HTERT RPE-1 (cell line): ENCODE results near the gene GPS1.

ENCODE experiments used
- in situ Hi-C: fragments of 300-500 bp; cut with MboI; formaldehyde crosslinking; loops from 4 replicates; pipeline ENCODE4 v1.14.3; 2020; ENCODE audit warnings: low sequenced_read_pairs

The GPS1 gene

DNA sequence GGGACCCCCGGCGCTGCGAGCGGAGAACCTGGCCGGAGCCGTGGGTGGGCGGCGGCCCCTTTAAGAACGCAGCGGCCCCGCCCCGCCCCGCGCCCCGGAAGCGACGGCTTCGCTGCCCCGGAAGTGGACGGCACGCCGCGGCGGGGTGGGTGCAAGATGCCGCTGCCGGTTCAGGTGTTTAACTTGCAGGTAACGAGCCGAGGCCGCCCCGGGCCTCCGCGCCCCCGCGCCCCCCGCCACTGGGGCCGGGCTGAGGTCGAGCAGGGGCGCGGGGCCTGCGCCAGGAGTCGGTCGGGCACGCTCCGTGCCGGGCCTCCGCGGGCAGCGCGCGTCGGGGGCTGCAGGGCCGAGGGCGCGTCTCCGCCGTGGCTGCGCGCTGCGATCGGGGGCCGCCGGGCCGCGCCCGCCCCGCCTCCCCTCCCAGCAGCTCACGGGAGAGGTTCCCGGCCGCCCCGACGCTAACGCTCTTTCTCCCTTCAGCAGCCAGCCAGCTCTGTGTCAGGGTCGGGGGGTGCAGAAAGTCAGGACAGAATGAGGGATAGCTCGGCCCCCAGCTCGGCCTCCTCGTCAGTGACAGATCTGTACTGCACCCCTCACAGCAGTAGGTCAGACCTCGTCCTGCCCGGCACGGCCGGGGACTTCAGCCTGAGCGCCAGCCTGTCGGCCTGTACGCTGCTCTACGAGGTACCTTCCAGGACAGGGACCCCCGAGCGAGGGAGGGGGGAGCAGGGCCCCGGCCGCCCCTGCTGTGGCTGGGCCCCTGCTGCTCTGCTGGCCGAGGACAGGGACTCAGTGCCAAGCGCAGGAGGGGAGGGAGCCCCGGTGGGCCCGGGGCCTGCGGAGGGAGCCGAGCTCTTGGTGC is at the start of gene GPS1, which contains the start of gene RFNG:
Gene GPS1, plus strand, starts transcription at position 123 of the 862 bp plus-strand sequence. Its CDS starts 34 bp downstream, at position 157.
Gene RFNG, minus strand, starts transcription at position 36 of the 862 bp plus-strand sequence. CDS start 45 bp downstream, outside the sequence.
- in situ Hi-C loops = no loop called here

DNA sequence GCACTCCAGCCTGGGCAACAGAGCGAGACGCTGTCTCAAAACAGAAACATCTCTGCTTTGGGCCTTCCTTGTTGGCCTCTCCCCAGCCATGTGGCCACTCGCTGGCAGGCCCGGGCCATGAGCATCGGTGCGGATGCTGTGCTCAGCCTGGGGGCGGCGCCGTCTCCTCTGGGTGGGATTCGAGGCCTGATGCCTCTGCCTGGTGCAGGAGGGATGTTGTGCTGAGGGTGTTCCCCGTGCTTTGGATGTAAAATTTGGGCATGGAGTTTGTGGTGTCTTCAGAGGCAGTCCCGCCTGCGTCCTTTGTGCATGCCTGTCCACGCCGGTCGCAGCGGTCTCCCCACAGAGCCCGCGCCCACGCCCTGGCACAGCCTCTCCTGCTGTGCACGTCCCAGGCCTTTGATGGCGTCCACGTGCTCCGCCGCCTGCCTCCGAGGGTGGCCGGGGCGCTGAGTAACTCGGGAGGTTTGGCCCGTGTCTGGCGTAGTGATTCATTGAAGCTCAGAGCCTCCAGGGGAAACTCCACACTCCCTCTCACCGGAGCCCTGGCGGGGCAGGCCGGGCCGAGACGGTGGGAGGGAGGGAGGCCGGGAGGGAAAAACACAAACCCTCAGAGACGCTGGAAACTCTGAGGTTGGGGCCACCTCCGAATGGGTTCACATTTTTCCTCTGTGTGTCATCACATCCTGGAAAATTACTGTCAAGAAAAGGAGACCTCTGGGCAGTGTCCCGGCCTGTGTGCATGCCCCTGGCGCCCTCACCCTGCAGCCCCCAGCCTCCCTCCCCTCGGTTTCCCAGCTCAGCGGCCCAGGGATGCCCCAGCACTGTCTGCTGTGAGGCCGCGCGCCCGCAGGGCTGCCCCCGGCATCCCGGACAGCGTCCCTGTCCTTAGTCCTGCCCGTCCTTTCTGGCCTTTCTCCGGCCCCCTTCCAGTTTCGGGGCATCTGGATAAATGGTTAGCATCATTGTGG is 48.0 kb upstream of the GPS1 start:
- in situ Hi-C loops = no loop called here

DNA sequence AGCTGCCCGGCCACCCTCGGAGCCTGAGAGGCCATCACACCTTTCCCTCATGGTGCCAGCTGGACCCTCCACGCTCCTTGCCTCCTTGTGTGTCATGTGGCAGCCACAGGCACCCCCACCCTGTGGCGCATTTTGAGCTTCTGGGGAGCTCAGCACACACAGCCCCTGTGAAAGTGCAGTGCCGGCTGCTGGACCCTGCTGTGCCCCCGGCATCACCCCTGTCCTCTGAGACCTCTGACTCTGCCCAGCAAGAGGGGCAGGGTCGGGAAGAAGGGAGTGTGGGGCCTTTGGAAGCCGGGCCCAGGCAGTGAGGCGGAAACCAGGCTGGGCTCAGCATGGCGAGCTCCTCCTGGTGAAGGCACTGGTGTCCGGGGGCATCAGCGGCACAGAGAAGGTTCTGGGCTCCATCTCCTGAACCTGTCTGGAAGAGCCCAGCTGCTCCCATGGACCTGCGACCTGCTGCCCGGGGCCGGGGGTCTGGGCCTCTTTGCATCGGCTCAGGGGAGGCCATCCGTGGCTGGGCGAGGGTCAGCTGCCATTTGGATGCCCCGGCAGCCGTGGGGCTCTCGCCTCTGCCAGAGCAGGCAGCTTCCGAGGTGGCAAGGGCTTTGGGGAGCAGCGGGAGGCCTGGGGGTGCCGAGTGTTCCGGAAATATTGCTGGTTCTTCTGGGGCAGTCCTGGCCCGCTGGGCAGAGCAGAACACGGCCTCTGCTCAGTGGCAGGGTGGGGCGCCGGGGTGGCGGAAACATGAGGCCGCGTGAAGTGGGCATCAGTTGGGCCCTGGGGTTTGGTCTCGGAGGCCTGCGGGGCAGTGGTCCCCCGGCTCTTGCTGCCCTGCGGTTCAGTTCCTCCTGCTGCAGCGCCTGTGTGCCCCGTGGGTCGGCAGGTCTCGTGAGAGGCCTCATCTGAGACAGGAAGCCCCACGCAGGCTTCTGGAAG is 46.9 kb upstream of the GPS1 start:
- in situ Hi-C loops = no loop called here

DNA sequence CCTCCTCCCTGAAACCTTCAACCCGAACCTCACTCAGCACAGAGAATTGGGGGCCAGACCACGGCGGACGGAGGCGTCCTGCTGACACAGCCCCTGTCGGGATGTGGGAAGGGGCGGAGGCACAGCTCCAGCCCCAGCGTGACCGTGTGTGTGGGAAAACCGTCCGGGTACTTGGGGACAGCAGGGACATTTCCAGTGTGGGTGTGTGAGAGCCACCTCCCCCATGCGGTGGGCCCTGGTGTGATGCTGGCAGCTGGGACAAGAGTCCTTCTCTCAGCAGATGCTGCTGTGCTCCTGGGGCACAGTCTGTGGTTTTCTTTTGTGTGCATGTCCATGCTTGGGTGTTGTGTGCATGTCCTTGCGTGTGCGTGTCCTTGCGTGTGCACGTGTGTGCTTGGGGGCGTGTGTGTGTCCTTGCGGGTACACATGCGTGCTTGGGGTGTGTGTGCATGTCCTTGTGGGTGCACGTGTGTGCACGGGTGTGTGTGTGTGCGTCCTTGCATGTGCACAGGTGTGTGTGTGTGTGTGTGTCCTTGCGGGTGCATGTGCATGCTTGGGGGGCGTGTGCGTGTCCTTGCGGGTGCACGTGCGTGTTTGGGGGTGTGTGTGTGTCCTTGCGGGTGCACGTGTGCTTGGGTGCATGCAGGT is 45.9 kb upstream of the GPS1 start:
- in situ Hi-C loops = no loop called here

DNA sequence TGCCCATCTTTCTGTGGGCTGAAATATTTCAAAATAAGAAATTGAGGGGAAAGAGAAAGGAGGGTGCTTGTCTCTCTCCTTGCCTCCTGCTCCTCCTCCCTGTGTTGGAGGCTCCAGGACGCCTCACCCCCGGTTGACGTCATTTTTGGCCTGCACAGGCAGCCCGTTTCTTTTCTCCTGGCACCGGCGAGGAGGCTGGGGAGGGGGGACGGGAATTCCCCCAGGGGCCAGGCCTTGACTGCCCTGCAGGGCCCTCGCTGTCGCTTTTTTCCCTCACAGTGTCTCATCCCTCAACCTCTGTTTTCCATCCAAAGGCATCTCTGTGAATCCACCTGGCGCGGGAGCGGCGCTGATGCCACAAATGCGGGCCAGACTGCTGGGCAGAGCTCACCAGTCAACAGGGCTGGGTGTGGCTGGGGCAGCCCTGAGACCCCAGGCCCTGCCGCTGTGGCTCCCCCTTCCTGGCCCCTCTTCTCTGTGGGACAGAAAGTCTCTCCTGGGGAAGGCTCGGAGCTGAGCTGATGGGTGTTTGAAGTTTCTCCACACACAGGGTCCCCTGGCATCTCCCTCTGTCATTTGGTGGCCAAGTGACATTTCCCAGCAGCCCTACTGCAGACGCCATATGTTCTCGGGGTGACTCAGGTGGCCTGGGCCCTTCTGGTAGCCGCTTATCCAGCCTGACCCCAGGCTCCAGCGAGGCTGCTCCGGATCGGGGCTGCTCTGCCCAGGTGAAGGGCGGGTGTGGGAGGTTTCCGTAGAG is 45.0 kb upstream of the GPS1 start:
- in situ Hi-C loops = no loop called here

DNA sequence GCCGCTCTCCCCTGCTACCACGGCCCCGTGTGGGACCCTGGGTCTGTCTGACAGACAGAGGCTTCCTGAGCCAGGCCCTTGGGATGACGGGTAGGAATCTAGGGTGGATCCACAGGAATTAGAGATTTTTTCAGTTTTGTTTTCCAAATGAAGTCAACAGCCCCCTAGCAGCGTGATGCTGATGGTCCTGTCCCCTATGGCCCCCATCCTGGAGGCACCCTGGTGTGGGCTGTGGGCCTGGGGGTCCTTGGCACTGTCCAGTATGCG is 44.5 kb upstream of the GPS1 start:
- in situ Hi-C loops = no loop called here

DNA sequence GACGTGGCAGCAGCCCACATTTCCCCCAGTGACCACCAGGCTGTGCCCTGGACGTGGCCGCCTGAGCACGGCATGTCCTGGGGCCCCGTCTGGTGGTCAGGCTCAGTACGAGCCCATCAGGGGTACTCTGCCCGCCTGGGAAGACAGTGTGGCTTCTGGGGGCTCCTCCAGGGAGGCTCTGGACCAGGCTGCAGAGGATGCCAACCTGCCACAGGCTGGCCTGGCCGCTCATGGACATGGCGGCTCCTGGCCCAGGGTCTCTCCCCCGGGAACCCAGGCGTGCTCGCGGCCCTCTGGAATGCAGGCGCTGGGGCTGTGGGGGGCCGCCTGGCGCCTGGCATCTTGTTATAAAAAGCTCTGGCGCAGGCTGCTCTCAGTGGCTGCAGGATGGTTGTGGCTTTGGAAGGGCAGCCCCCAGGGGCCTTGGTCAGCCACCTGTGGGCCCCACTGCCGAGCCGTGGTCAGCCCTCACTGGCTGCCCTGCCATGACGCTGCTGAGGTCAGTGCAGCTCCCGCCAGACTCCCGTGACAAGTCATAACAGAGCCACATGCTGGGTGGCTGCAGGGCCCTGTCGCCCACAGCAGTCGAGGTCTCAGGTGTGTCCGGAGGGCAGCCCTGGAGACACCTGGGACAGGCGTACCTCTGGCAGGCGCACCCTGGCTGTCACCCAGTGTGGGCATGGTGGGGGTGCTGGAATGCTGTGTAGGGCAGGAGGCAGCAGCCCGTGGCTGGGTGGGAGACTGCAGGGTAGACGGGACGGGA is 44.0 kb upstream of the GPS1 start:
- in situ Hi-C loops = no loop called here

DNA sequence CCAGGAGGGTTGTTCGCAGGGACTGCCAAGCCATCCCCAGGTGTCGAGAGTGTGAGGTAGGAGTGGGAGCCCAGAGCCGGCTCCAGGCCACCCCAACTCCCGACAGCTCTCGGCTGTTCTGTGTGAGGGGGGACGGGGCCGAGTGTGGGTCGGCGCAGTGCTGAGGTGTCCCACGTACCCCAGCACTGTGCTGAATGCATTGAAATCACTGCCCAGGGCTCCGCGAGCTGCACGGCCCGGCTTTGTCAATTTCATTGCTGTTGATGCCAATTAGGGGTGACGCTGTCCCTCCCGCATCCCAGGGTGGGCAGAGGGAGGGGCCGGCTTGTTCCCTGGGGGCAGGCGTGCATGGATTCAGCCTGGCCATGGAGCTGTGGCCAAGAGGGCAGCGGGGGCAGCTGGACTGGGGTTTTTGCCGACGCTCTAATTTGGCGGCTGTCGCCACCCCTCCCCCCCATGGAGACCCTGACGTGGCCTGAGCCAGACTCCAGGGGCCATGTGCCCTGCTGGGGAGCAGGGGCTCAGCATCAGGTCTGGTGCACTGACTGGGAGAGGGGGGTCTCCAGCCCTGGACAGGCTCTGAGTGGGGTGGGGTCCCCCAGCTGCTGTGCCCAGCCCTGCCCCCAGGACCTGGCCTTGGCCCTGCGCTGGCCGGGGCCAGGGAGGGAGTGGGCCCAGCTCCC is 43.3 kb upstream of the GPS1 start:
- in situ Hi-C loops = no loop called here

DNA sequence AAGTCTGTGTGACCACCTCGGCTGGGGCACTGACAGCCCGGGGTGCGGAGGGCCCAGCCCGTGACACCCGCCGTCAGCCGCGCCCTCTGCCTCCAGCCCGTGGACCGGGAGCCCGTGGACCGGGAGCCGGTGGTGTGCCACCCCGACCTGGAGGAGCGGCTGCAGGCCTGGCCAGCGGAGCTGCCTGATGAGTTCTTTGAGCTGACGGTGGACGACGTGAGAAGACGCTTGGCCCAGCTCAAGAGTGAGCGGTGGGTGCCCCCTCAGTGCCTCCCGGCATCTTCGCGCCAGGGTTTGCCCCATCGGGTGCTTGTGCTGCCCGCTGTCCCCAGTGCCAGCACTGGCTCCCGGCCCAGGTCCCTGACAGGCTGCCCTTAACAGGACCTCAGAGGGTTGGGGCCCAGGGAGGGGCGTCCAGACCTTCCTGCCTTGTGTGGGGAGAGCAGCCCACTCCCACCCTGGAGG is 42.7 kb upstream of the GPS1 start:
- in situ Hi-C loops = no loop called here

DNA sequence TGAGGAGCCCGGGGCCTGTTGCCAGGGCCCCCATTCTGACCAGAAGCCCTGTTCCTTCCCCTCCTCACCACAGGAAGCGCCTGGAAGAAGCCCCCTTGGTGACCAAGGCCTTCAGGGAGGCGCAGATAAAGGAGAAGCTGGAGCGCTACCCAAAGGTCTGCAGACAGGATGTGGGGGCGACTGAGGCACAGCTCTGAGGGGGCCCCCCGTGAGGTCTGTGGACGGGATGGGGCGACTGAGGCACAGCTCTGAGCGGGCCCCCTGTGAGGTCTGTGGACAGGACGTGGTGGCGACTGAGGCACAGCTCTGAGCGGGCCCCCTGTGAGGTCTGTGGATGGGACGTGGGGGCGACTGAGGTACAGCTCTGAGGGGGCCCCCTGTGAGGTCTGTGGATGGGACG is 42.3 kb upstream of the GPS1 start:
- in situ Hi-C loops = no loop called here

DNA sequence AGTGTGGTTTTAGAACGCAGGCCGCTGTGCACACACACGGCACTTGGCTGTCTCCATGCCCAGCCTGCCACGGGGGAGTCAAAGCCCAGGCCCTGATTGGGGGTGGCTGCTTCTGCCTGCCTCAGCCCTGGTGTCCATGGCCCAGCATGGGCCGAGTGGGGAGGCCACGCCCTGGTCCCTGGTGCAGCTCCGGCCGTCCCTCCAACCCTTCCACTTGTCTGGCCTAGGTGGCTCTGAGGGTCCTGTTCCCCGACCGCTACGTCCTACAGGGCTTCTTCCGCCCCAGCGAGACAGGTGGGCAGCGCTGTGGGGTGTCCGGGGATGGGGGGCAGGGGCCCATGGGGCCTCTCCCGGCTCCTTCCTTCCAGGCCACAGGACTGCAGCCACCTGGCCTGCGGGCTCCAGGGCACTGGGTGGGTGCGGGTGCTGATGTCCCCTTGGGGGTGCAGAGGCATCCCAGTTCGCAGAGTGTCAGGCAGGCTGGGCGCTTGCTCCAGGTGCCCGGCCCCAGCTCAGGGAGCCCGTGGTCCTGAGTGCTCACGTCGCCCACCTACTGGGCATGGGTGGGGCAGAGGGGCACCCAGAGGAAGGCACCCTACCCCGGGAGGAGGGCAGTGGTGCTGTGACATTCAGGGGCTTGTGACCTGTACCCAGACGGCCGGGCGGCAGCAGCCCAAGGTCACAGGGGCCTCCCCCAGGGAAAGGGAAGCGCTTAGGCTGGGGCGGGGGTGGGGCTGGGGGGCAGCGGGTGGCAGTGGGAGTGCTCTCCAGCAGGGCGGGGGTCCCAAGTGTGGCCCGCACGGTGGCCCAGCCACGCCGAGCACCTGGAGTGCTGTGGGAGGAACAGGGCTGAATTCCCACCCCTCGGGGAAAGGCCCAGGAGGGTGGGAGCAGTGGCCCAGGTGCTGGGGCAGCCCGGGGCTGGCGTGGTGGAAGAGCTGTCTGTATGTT is 40.8 kb upstream of the GPS1 start:
- in situ Hi-C loops = no loop called here

DNA sequence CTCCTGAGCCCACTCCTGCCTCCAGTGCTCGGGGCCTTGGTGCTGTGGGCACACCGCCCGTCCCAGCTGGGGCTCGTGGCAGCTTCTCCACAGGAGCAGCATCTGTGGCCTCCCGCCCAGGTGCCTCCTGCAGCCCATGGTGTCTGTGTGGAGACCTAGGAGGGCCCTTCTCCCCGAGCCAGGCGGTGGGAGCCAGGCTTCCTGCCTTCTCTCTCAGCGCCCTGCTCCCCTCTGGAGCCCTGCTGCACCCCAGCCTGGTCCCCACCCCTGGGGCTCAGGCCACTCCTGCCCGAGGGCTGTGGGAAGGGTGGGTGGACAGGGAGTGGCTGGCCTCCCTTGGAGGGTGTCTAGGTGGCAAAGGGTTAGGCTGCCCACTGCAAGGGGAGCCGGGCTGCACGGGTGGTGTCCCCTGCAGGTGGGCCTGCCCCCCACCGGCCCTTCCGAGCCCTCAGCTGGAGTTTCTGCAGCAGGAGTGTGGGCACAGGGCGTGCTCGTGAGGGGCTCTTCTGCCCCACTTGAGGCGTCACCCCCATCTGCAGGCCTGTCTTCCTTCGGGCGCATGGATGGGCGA is 40.0 kb upstream of the GPS1 start:
- in situ Hi-C loops = no loop called here

DNA sequence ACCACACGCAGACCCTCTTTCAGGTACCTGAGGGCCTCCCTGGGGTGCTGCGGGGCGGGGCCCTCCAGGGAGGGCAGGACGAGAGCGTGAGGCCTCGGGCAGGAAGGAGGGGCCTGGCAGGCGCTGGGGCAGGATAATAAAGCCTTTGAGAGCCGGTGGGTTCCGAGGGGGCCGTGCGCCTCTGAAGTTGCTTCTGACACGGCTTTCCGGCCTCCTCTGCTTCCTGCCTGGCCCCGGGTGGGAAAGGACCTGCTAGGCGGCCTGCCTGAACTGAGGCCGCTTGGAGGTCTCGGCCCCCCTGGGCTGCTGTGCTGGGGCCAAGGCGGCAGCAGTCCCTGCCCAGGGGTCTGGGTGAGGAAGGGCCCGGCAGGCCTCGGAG is 39.4 kb upstream of the GPS1 start:
- in situ Hi-C loops = no loop called here

DNA sequence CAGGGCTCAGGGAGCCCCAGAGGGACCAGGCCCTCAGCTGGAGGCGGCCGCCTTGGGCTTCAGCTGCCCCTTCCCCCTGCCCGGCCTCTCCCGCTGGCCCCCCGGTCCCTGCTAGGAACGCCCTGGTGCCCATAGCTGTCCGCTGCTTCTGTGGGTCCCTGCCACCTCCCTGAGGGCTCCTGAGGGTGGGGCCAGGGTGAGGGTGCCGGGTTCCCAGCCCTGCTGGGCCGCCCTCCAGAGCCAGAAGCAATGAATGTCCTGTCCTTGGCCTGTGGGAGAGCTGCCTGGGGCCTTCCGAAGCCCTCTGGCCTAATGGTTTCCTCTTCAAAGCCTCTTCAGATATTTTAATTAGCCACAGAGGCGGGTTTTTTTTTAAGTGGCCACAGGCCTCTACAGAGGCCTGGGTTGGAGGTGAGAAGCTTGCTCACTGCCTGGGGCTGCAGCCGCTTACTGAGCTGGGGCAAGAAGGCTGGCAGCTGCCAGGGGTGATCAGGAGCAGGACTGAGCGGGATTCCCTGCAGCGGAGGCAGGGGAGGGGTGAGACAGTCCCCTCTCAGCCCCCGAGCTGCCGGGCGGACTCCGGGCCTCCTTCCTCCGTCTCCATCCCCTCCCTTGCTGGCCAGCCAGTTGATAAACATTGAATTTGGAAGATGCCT is 38.9 kb upstream of the GPS1 start:
- in situ Hi-C loops = no loop called here

DNA sequence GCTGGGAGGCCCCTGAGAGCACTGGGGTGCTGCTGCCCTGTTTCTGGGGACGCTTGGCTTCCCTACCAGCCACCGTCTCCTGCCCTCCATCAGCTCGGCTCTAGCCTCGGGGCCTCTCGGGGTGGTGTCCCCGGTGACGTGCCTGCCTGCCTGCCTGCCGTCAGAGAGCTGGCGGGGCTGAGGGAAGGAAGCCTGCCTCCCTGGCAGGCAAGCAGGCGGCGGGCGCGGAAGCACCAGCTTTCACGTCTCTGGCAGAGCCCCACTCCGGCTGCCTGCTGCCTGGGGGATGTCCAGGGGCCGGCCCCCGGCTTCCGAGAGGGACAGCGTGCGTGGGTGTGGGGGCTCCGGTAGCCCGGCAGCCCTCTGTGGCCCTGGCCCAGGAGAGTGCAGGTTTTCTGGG is 38.4 kb upstream of the GPS1 start:
- in situ Hi-C loops = no loop called here

DNA sequence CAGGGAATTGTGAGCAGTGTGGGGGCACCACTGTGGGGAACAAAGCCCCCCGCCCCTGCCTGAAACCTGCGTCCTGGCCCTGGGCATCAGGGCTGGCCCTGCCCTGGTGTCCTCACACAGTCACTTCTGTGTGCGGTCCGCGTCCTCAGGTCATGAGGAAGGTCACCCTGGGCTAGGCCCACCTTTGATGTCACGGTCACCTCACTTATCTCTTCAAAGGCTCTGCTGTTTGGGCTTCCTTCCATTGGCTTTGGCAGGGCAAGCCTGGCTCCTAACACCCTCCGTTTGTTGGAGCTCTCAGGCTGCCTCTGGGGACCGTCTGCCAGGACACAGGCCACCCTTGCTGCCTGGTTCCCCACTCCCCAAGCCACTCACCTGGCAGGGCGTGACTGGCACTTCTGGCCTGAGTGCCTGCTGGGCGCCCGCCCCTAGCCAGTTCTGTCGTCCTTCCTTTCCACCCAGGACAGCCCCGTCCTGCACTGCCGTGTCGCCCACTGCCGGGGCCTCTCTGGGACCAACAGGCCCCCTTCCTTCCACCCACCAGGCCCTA is 37.9 kb upstream of the GPS1 start:
- in situ Hi-C loops = no loop called here
